Muscle layer of colon (tissue), 2 donors: Measurements from ENCODE around the gene SCGB3A2.

Experiments used
- H3K27ac ChIP-seq: one replicate; pipeline ENCODE4 v1.7.0; 2013; ENCODE audit warnings: low read depth, mild to moderate bottlenecking, low read length, moderate library complexity
- H3K27me3 ChIP-seq, 2 donors: one replicate each; pipeline ENCODE4 v1.7.0; 2013; ENCODE audit warnings: low read length in 2 of 2, mild to moderate bottlenecking in 2 of 2; ENCODE audit not compliant: insufficient read depth in 2 of 2, control insufficient read depth in 1 of 2
- H3K36me3 ChIP-seq: one replicate; pipeline ENCODE4 v1.7.0; 2013; ENCODE audit warnings: mild to moderate bottlenecking, low read length; ENCODE audit not compliant: insufficient read depth
- H3K4me1 ChIP-seq: one replicate; pipeline ENCODE4 v1.7.0; 2013; ENCODE audit warnings: mild to moderate bottlenecking, low read length; ENCODE audit not compliant: insufficient read depth
- H3K4me3 ChIP-seq, 2 donors: one replicate each; pipeline ENCODE4 v1.7.0; 2013; ENCODE audit warnings: low read length in 2 of 2, low read depth in 1 of 2, mild to moderate bottlenecking in 1 of 2, moderate library complexity in 1 of 2
- H3K9ac ChIP-seq: one replicate; pipeline ENCODE4 v1.7.0; 2013; ENCODE audit warnings: low read length
- H3K9me3 ChIP-seq: one replicate; pipeline ENCODE4 v1.7.0; 2013; ENCODE audit warnings: mild to moderate bottlenecking, low read length
- donor health status: abdominal sarcoma.
- donor health status: Adenocarcinoma of cecum.

The SCGB3A2 gene, protein sequence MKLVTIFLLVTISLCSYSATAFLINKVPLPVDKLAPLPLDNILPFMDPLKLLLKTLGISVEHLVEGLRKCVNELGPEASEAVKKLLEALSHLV

DNA sequence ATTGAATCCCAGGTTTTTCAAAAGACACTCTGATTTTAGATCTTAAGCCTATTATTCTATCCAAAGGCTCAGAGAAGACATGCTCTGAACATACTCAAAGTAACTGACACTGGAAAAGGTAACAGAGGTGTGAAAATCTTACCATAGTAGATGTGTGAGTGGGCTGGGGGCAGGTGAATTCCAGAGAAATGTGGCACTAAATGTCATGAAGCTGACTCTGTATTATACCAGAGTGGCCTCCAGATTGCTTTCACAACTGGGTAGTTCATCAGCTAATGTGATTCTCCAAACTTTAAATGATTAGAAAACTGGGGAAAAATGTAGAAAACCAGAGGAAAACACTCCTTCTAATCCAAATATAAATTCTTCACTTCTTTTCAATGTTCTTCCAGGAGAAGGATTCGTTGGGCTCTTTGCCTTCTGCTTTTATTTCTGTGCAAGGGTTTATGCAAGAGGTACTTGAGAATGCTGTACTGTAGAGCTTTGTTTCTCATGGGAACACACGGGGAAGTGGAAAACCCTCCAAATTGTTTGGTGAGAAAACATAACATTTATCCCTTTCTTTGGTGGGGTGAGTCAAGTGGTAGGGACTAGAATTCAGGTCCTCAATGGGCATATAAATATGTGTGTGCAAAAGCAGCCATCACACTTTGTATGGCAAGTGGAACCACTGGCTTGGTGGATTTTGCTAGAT is at the start of gene SCGB3A2:
TSS of gene SCGB3A2 (plus strand) at position 646 of the 694 bp plus-strand sequence. CDS start 93 bp downstream, outside the sequence.
- Histone ChIP-seq H3K27me3 (no peaks in the 10 kb centered on the region), H3K27ac (no peak within 1 kb of the TSS)

DNA sequence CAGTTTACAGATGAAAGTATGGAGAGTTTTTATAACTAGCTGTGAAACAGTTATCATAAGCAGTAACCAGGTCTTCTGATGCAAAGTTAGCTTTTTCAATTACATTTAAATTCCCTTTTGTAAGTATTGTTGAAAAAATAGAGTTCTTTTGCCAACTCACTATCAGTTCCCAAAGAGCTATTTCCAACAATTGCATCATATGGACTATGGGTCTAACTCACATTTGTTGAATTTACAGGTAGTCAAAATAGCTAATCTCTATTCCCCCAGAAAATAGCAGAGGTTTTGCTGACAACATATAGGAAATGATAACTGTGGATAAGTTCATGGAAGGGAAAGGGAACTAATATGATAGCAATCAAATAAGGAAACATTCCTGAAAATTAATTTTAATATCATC is 48.5 kb upstream of the SCGB3A2 start:
- H3K9me3 ChIP-seq, result no peaks in the 10 kb centered on the region
- no peak overlapping the region for H3K27ac ChIP-seq
- H3K4me3 ChIP-seq, result no peak overlapping the region
- no peaks in the 10 kb centered on the region for H3K27me3 ChIP-seq
- no peaks in the 10 kb centered on the region for H3K4me1 ChIP-seq
- H3K36me3 ChIP-seq, result no peaks in the 10 kb centered on the region
- no peak overlapping the region for H3K9ac ChIP-seq

More for the DNA sequence above, at the start of gene SCGB3A2:
- no peak within 1 kb of the TSS for H3K4me3 ChIP-seq
- no peaks in the 10 kb centered on the region for H3K4me1 ChIP-seq
- H3K36me3 ChIP-seq, result no peaks in the 10 kb centered on the region
- no peak within 1 kb of the TSS for H3K9ac ChIP-seq
- no peaks in the 10 kb centered on the region for H3K9me3 ChIP-seq

DNA sequence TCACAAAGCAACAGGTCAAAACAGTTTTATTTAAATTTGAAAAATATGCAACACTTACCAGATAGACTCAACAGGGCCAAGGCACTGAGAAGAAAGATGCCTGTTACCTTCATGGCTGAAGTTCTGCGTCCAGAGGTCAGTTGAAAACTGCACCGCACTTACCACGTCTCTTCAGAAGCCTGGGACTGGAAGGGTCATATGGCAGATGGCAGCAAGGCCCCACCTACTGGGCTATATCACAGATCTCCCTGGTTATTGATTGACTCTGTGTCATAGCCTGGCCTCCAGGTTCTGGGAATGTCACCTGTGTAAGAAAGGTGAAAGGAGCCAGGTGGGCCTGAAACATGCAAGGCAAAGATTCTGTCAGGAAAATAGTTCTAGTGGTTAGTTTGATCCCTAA is 47.0 kb upstream of the SCGB3A2 start, which contains the start of gene SPINK1:
TSS of gene SPINK1 (minus strand) at position 207 of the 400 bp plus-strand sequence. CDS start at position 113, 94 bp downstream.
- Histone ChIP-seq H3K27me3 (no peaks in the 10 kb centered on the region), H3K4me3 (no peak within 1 kb of the TSS), H3K9me3 (no peaks in the 10 kb centered on the region), H3K36me3 (no peaks in the 10 kb centered on the region), H3K27ac (no peak within 1 kb of the TSS), H3K4me1 (no peaks in the 10 kb centered on the region), H3K9ac (no peak within 1 kb of the TSS)

DNA sequence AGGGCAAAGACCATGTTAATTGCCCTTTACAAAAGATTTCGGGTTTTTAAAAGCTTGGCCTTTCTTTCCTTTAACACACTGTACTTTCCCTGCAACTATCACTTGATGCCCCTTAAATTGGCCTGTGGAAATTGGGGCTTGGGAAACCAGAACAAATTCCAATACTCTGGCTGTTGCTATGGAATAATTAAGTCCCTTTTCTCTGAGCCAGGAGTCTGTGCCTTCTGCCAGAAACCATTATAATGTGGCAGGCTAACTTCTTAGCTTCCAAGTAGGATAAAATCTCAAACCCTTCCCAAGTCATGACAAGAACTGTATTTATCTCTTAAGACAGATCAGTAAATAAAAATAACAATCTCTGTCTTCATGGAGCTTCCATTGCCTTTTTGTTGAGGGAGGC is 46.0 kb upstream of the SCGB3A2 start:
- no peaks in the 10 kb centered on the region for H3K36me3 ChIP-seq
- no peak overlapping the region for H3K4me3 ChIP-seq
- no peaks in the 10 kb centered on the region for H3K4me1 ChIP-seq
- no peaks in the 10 kb centered on the region for H3K9me3 ChIP-seq
- no peaks in the 10 kb centered on the region for H3K27me3 ChIP-seq
- H3K9ac ChIP-seq, result no peak overlapping the region
- no peak overlapping the region for H3K27ac ChIP-seq

DNA sequence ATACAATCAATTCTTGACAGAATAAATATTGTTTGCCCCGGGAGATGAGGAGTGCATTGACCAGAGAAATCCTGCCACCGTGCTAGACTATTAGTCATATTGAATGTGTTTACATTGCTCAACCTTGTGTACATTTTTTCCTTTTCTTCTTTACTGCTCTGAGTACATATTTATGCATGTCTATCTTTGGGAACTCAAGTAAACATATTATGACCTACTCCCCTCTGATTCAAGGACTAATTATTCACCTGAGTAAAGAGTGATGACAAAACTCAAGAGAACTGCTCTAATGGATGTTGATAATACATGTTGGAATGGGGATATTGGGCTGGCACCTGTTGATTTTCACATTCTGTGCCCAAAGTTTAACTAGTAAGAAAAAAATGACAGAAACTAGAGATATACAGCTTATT is 43.1 kb upstream of the SCGB3A2 start:
- Histone ChIP-seq H3K4me3 (no peak overlapping the region), H3K9ac (no peak overlapping the region), H3K27me3 (no peaks in the 10 kb centered on the region), H3K4me1 (no peaks in the 10 kb centered on the region), H3K36me3 (no peaks in the 10 kb centered on the region), H3K9me3 (no peaks in the 10 kb centered on the region), H3K27ac (no peak overlapping the region)

DNA sequence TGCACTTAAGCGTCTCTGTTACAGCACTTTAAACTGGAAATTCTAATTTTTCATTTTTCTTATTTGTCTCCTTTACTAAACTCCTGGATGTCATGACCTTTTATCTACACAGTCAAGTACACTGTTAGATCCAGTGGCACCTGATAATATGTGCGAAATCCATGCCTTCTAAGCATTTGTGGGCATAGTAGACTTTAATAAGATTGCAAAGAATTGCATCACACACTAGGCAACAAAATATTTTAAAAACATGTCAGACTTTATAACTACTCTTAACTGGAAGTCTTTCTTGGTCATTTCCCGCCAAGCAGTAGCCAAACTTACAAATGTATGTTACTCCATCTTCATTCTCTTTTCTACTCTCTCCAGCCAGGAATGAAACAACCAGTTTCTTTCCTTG is 42.1 kb upstream of the SCGB3A2 start:
- Histone ChIP-seq H3K9ac (no peak overlapping the region), H3K36me3 (no peaks in the 10 kb centered on the region), H3K27me3 (no peaks in the 10 kb centered on the region), H3K9me3 (no peaks in the 10 kb centered on the region), H3K4me1 (no peaks in the 10 kb centered on the region), H3K27ac (no peak overlapping the region), H3K4me3 (no peak overlapping the region)

DNA sequence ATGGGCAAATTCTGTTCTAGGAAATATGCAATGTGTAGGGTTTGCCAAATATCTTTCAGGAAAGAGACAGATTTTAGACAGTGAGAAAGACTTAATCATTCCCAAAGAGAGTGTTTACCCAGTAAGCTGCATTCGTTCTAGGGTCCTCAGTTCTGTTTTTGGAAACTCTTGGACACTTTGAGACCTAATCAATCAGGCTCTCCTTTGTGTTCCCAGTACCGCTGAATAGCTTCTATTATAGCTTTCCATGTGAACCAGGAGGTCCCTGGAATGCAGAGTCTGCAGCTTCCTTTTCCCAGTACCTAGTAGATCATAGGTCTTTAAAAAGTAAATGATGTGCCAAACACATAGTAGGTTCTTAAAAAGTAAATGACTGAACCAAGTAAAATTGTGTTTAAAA is 35.6 kb upstream of the SCGB3A2 start:
- no peak overlapping the region for H3K9ac ChIP-seq

DNA sequence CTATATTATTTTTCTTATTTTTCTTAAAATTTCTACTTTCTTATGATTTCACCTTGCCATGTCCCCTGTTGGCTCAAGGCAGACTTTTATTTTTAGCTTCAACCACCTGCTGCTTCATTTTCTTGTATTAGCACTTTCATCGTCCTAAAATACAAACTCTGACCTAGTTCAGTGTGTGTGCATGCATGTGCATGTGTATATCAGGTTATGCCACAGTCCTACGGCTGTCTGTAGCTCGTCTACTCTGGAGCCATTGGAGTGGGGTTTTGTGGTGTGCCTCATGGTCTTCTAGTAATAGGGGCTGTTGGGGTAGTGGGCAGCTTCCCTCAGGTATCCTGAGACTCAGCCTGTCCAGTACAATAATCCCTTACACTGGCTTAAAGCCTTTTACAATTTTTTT is 33.7 kb upstream of the SCGB3A2 start:
- no peaks in the 10 kb centered on the region for H3K9me3 ChIP-seq
- H3K4me1 ChIP-seq, result no peaks in the 10 kb centered on the region
- no peaks in the 10 kb centered on the region for H3K36me3 ChIP-seq
- no peak overlapping the region for H3K9ac ChIP-seq
- no peaks in the 10 kb centered on the region for H3K27me3 ChIP-seq
- H3K27ac ChIP-seq, result no peak overlapping the region
- H3K4me3 ChIP-seq, result no peak overlapping the region

More for the DNA sequence above, 35.6 kb upstream of the SCGB3A2 start:
- Histone ChIP-seq H3K27me3 (no peaks in the 10 kb centered on the region), H3K36me3 (no peaks in the 10 kb centered on the region), H3K9me3 (no peaks in the 10 kb centered on the region), H3K27ac (no peak overlapping the region), H3K4me1 (no peaks in the 10 kb centered on the region), H3K4me3 (no peak overlapping the region)

DNA sequence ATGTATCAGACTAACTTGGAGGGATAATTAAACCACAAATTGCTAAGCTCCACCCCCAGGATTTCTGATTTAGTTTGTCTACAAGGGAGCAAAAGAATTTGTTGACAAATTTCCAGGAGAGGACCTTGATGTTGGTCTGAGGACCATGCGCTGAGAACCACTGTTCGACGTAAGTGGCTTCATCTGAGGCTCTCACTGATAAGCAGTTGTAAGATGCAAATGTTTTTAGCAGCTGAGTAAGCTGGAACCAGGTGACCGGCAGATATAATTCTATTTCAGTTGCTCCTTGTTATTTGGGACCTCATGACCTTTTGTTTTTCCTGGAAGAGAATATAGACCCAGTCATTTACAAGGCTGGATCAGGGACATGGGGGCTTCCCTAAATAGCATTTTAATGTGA is 32.9 kb upstream of the SCGB3A2 start:
- Histone ChIP-seq H3K27ac (no peak overlapping the region), H3K9me3 (no peaks in the 10 kb centered on the region), H3K9ac (no peak overlapping the region), H3K36me3 (no peaks in the 10 kb centered on the region), H3K4me3 (no peak overlapping the region), H3K27me3 (no peaks in the 10 kb centered on the region), H3K4me1 (no peaks in the 10 kb centered on the region)

DNA sequence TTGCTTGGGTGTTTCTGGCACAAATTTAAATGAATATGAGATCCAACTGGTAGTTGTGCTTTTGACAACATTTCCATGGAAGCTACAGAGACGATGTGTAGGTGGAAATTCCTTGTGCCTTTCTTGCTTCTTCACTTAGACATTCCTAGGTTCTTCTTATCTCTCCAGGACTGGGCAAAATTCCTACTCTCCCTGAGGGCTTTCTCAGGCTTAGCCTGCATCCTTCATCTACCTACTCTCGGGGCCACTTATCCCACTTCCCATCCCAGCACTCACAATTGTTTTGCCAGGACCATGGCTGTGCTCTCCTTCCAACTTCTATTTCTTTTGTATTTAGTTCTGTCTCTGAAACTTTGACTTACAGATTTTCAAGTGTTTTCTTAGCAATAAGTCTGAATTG is 29.3 kb upstream of the SCGB3A2 start:
- Histone ChIP-seq H3K4me3 (no peak overlapping the region), H3K9me3 (no peaks in the 10 kb centered on the region), H3K4me1 (no peaks in the 10 kb centered on the region), H3K9ac (no peak overlapping the region), H3K36me3 (no peaks in the 10 kb centered on the region), H3K27me3 (no peaks in the 10 kb centered on the region), H3K27ac (no peak overlapping the region)

DNA sequence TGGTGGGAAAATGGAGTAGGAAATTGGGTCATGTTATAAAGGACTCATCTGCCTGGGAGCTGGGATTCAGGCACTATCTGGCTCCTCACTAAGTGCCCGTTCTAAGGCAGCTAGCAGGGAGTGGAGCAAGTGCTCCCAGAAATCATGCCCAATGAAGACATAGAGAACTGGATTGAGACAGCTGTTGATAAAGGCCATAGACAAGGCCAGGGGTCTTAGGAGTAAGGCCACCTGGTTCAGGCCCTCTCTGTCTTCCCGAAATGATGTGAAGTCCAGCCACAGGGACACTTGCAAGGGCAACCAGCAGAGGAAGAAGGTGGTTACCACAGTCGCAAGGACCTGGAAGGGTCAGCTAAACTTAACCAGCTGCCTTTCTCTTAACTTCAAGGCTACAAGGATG is 26.9 kb upstream of the SCGB3A2 start:
- H3K4me1 ChIP-seq, result no peaks in the 10 kb centered on the region
- no peaks in the 10 kb centered on the region for H3K27me3 ChIP-seq
- no peak overlapping the region for H3K27ac ChIP-seq
- no peaks in the 10 kb centered on the region for H3K36me3 ChIP-seq
- H3K9me3 ChIP-seq, result no peaks in the 10 kb centered on the region
- H3K9ac ChIP-seq, result no peak overlapping the region
- H3K4me3 ChIP-seq, result no peak overlapping the region

DNA sequence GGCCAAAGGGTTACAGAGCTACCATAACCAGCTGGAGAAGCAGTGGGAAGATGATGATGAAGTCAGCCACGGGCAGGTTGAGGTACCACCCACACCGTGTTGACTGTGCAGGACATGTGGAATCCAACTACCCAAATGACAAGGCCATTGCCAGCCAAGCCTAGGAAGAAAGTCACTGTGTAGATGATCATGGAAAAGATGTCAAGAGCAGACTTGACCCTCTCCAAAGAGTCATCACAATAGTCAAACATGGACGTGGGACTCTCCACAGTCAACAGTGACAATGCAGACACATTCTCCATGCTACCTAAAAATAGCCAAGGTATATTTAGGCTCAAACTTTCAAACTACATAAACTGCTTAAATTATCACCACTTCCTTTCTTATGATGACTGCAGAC is 26.1 kb upstream of the SCGB3A2 start:
- no peak overlapping the region for H3K27ac ChIP-seq
- H3K27me3 ChIP-seq, result no peaks in the 10 kb centered on the region
- no peaks in the 10 kb centered on the region for H3K9me3 ChIP-seq
- H3K9ac ChIP-seq, result no peak overlapping the region
- no peaks in the 10 kb centered on the region for H3K36me3 ChIP-seq
- no peak overlapping the region for H3K4me3 ChIP-seq
- no peaks in the 10 kb centered on the region for H3K4me1 ChIP-seq
